Peyer's patch (tissue), 4 donors: ENCODE results near the gene GSTP1.

Experiments
- CTCF ChIP-seq, 6 experiments: fragments of 450-650 bp in 4 of 6; fragments of 200-600 bp in 2 of 6; sonication (generic) in 1 of 6; IDR thresholded peaks; one replicate each; pipeline ENCODE4 v1.5.1; 2017 to 2019; ENCODE audit warnings: antibody characterized with exemption in 6 of 6, mild to moderate bottlenecking in 3 of 6, moderate library complexity in 1 of 6
- POLR2A ChIP-seq, 2 donors: fragments of 450-650 bp; IDR thresholded peaks; one replicate each; pipeline ENCODE4 v1.5.1; 2017; ENCODE audit warnings: antibody characterized with exemption in 2 of 2, mild to moderate bottlenecking in 2 of 2, moderate library complexity in 2 of 2

GRCh38 chr11:67561971-67562619 is 21.5 kb upstream of the GSTP1 start:
- no peak for TF ChIP-seq CTCF (IDR thresholded peaks at IDR 0.05)
- no peak for TF ChIP-seq POLR2A (IDR thresholded peaks at IDR 0.05)
